GM12878 (cell line): ENCODE data around the gene AGRP. TPM values are rescaled to one million over a fixed set of nuclear protein-coding genes. Genes with fewer than 3 reads are reported as not detected.

Experiments used
- ATAC-seq: fragments of 200-7000 bp; cut with Tn5 transposase; 3 replicates; pipeline ENCODE4 v1.9.1; 2020; ENCODE audit warnings: mild to moderate bottlenecking, moderate library complexity
- BruUV-seq: library from RNA; stranded (reverse); fragments of 400-500 nt; replicated peaks from 2 replicates; lab custom pipeline; 2021; lab: Mats Ljungman, UMichigan
- CTCF ChIA-PET: fragments of 300-600 bp; sonication (Branson Sonifier 250); formaldehyde crosslinking; extraction: SDS; loops from one replicate; lab custom pipeline; 2021; ENCODE audit warnings: inconsistent platforms; lab: Yijun Ruan, JAX
- POLR2A ChIA-PET: fragments of 350-600 bp; formaldehyde crosslinking; extraction: SDS; loops from one replicate; lab custom pipeline; 2021; ENCODE audit warnings: inconsistent platforms; lab: Charles Lee
- RAD21 ChIA-PET: fragments of 300-600 bp; sonication (Branson Sonifier 250); formaldehyde crosslinking; loops from one replicate; lab custom pipeline; 2023; ENCODE audit warnings: antibody characterized with exemption; ENCODE audit not compliant: unreplicated experiment; lab: Charles Lee
- SMC1A ChIA-PET: fragments of 300-600 bp; sonication (Branson Sonifier 250); formaldehyde crosslinking; loops from one replicate; lab custom pipeline; 2023; ENCODE audit not compliant: unreplicated experiment, uncharacterized antibody; lab: Charles Lee
- DNase-seq: peaks from one replicate; pipeline ENCODE4 v3.0.0-alpha.2; 2011; ENCODE audit warnings: low read depth, low spot score
- FAIRE-seq: peaks from 3 replicates; lab custom pipeline; 2011; peaks lifted over from hg19 to GRCh38; lab: Jason Lieb, UNC
- H2AFZ ChIP-seq: 2 replicates; pipeline ENCODE4 v1.6.0; 2011; ENCODE audit warnings: low read depth, low read length, control low read depth; ENCODE audit not compliant: control insufficient read depth
- H3K27ac ChIP-seq: 2 replicates; pipeline ENCODE4 v1.5.1; 2011; ENCODE audit warnings: control low read depth; ENCODE audit not compliant: control insufficient read depth, insufficient read depth
- H3K27me3 ChIP-seq, 2 experiments: replicated peaks in 1 of 2; 2 replicates each; pipeline versions ENCODE4 v1.6.0 to v1.6.1; 2011; ENCODE audit warnings: low read length in 1 of 2; ENCODE audit not compliant: control insufficient read depth in 2 of 2, insufficient read depth in 2 of 2
- H3K36me3 ChIP-seq, 2 experiments: 2 replicates each; pipeline ENCODE4 v1.5.1; 2011; ENCODE audit warnings: low read length in 1 of 2; ENCODE audit not compliant: control insufficient read depth in 2 of 2, insufficient read depth in 2 of 2
- H3K4me1 ChIP-seq: 2 replicates; pipeline ENCODE4 v1.6.1; 2011; ENCODE audit warnings: mild to moderate bottlenecking, low read length, moderate library complexity, mixed read lengths; ENCODE audit not compliant: control insufficient read depth, insufficient read depth
- H3K4me2 ChIP-seq: 2 replicates; pipeline ENCODE4 v1.6.0; 2011; ENCODE audit warnings: control low read depth; ENCODE audit not compliant: control insufficient read depth, insufficient read depth
- H3K4me3 ChIP-seq: fragments of 200-600 bp; sonication (generic); 2 replicates; pipeline ENCODE4 v1.5.1; 2016
- H3K79me2 ChIP-seq: 2 replicates; pipeline ENCODE4 v1.6.0; 2011; ENCODE audit warnings: low read length; ENCODE audit not compliant: control insufficient read depth, insufficient read depth
- H3K9ac ChIP-seq: 2 replicates; pipeline ENCODE4 v1.8.0; 2011; ENCODE audit warnings: low read length, control low read depth, mixed read lengths; ENCODE audit not compliant: control insufficient read depth, insufficient read depth
- H3K9me3 ChIP-seq: replicated peaks from 3 replicates; pipeline ENCODE4 v1.5.1; 2011; ENCODE audit warnings: mild to moderate bottlenecking, low read length; ENCODE audit not compliant: control insufficient read depth, insufficient read depth
- H4K20me1 ChIP-seq: 2 replicates; pipeline ENCODE4 v1.6.0; 2011; ENCODE audit not compliant: control insufficient read depth, insufficient read depth
- CHD1 ChIP-seq: IDR thresholded peaks from 2 replicates; pipeline ENCODE4 v1.6.1; 2012; ENCODE audit warnings: low read depth, low read length, improper control_type of control experiment
- JUNB ChIP-seq: IDR thresholded peaks from 2 replicates; pipeline ENCODE4 v1.6.1; 2016; ENCODE audit warnings: antibody characterized with exemption, mild to moderate bottlenecking
- NR2C1 ChIP-seq: fragments of 450-650 bp; IDR thresholded peaks from 2 replicates; pipeline ENCODE4 v1.6.1; 2017; ENCODE audit warnings: antibody characterized with exemption, mild to moderate bottlenecking, moderate library complexity
- WGBS: methylation state at CpG from one replicate; pipeline ENCODE4 v1.1.6; 2016; ENCODE audit warnings: low lambda C conversion rate; ENCODE audit not compliant: insufficient replicate concordance, insufficient coverage; ENCODE audit errors: missing lambda C conversion rate; 5-methylcytosine and 5-hydroxymethylcytosine counted together
- in situ Hi-C: fragments of 300-500 bp; cut with MboI; formaldehyde crosslinking; loops from 9 replicates; pipeline ENCODE4 v1.14.3; 2018; ENCODE audit warnings: mixed read lengths
- intact Hi-C: fragments of 100-400 bp; cut with micrococcal nuclease; formaldehyde crosslinking; loops from one replicate; pipeline ENCODE4 v1.14.2; 2022; ENCODE audit not compliant: unreplicated experiment
- polyA plus RNA-seq, 11 experiments: library from polyadenylated mRNA; depleted of rRNA in 4 of 11; unstranded in 6 of 11; stranded (reverse) in 5 of 11; fragments of >200 nt; fragmentation: Nextera tagmentation in 4 of 11; fragmentation: Illumina TruSeq in 1 of 11; extraction: Ambion mirVana in 4 of 11; extraction: Trizol in 1 of 11; gene quantifications; 1 replicate in 1 of 11; 2 replicates in 10 of 11; pipeline versions ENCODE4 v1.2.1 to v1.2.3, GENCODE V29; 2011 to 2016; ENCODE audit warnings: inconsistent platforms in 2 of 11, missing spikeins in 2 of 11, low read depth in 1 of 11
- total RNA-seq, 4 experiments: library from RNA; depleted of rRNA in 3 of 4; stranded (reverse); fragments of >200 nt in 3 of 4; fragmentation: Illumina TruSeq in 1 of 4; extraction: Trizol in 1 of 4; gene quantifications; 2 replicates each; pipeline versions ENCODE4 v1.2.1 to v1.2.3, GENCODE V29; 2013 to 2021
- TF ChIP-seq, protein P1 (sequence below): fragments of 450-650 bp; formaldehyde crosslinking; IDR thresholded peaks from 2 replicates; pipeline ENCODE4 v1.4.0; 2022; ENCODE audit warnings: mild to moderate bottlenecking, moderate library complexity

Gene AGRP
- total and polyA plus RNA-seq, 10 of the 15 experiments (the other 5 are each of a cell fraction or from before 2014, with no cell fraction given) = 0.16 to 0.75 (median 0.53) TPM; not detected in 6

DNA sequence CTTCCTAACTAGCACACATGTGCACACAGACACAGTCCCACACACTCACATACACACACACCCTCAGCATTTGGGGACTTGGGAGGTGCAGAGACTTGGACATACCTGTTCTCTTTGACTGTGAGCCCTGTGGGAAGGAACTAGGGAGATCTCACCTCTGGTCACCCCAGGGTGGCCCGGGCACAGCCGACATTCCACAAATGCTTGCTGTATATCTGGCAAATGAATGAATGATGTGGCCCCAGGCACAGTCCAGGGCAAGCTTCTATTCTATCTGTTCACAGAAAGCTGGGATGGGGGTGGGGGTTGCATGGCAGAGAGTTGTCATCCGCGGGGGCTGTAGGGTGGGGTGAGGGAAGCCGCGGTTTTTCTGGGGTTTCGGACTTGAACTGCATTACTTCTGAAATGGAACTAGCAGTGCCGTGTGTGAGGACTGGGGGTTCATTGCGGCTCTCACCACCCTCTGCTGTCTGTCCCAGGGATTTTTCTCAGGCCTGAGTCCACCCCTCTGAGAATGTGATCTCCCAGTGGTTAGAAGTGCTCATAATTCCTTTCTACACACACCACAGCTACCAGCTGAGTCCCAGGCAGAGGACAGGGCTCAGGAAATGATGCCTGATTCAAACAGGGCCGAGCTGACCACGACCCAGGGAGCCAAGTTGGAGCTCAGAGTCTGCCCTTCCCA is 42.0 kb upstream of the AGRP start:
- Histone ChIP-seq H3K79me2 (no peaks in the 10 kb centered on the region; the same call in none of the 2 replicates), H3K27ac (no peak overlapping the region), H3K4me3 (no peak overlapping the region), H4K20me1 (no peaks in the 10 kb centered on the region), H3K9ac (no peak overlapping the region), H3K4me2 (no peak overlapping the region), H3K9me3 (no peaks in the 10 kb centered on the region), H3K4me1 (peaks cover 18% of the 10 kb centered on the region), H2AFZ (no peak overlapping the region), H3K27me3 (no peaks in the 10 kb centered on the region), H3K36me3 (no peaks in the 10 kb centered on the region)
- ChIA-PET RAD21 (interaction anchor here (0.6 to 1.5 kb wide), 3 partner anchors 11 to 142 kb away, joined by 3 to 4 read pairs (median 3); no protein-coding TSS in a partner anchor), CTCF (interaction anchor here (0.7 to 2.2 kb wide), 10 partner anchors 10 to 291 kb away, joined by 3 to 10 read pairs (median 4); partner anchors contain the start of genes C16orf86 and ENKD1), POLR2A (no interaction called here), SMC1A (interaction anchor here (0.9 to 2.1 kb wide), 2 partner anchors 10 to 194 kb away, joined by 3 to 4 read pairs; partner anchors contain the start of gene GFOD2)
- TF ChIP-seq CHD1 (no peak), JUNB (no peak), NR2C1 (no peak)
- TF ChIP-seq, protein P1, sequence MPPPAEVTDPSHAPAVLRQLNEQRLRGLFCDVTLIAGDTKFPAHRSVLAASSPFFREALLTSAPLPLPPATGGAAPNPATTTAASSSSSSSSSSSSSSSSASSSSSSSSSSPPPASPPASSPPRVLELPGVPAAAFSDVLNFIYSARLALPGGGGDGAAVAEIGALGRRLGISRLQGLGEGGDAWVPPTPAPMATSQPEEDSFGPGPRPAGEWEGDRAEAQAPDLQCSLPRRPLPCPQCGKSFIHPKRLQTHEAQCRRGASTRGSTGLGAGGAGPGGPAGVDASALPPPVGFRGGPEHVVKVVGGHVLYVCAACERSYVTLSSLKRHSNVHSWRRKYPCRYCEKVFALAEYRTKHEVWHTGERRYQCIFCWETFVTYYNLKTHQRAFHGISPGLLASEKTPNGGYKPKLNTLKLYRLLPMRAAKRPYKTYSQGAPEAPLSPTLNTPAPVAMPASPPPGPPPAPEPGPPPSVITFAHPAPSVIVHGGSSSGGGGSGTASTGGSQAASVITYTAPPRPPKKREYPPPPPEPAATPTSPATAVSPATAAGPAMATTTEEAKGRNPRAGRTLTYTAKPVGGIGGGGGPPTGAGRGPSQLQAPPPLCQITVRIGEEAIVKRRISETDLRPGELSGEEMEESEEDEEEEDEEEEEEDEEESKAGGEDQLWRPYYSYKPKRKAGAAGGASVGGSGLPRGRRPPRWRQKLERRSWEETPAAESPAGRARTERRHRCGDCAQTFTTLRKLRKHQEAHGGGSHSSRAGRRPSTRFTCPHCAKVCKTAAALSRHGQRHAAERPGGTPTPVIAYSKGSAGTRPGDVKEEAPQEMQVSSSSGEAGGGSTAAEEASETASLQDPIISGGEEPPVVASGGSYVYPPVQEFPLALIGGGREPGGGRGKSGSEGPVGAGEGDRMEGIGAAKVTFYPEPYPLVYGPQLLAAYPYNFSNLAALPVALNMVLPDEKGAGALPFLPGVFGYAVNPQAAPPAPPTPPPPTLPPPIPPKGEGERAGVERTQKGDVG (CRISPR knock-in tag) = no peak
- intact Hi-C loops (loop anchor here (10.0 kb wide), 1 partner anchor 399 kb away; no protein-coding TSS in a partner anchor), in situ Hi-C loops (no loop called here)
- DNase-seq = no peak
- no peak for FAIRE-seq
- whole genome bisulfite sequencing = 68% methylated on average over 11 of the region's 11 CpGs
- ATAC-seq = no peak
- BruUV-seq = no TSS peak
